Embryonic facial prominence (tissue), 1 donor: ENCODE measurements around the gene HBEGF.

Experiments
- DNase-seq: peaks from one replicate; pipeline ENCODE4 v3.0.0-alpha.2; 2016; ENCODE audit errors: extremely low spot score

The HBEGF gene

GRCh38 chr5:140336388-140336787, 10.0 kb downstream of the HBEGF start:
- no peak for DNase-seq

GRCh38 chr5:140331638-140332037, 14.8 kb downstream of the HBEGF start:
- no peak for DNase-seq

- no peak for DNase-seq
These were observed 16.5 kb downstream of the HBEGF start for GRCh38 chr5:140329739-140330481.

- DNase-seq = no peak
These were observed 18.2 kb downstream of the HBEGF start for GRCh38 chr5:140328036-140328764.

- no peak for DNase-seq
These were observed 18.8 kb downstream of the HBEGF start for GRCh38 chr5:140327589-140327988.

GRCh38 chr5:140325486-140325885, 20.9 kb downstream of the HBEGF start:
- DNase-seq = no peak

GRCh38 chr5:140324617-140325241, 21.7 kb downstream of the HBEGF start:
- no peak for DNase-seq

GRCh38 chr5:140324041-140324600, 22.3 kb downstream of the HBEGF start:
- DNase-seq = no peak

- no peak for DNase-seq
These were observed 23.4 kb downstream of the HBEGF start for GRCh38 chr5:140322751-140323731.

- no peak for DNase-seq
These were observed 24.6 kb downstream of the HBEGF start for GRCh38 chr5:140321796-140322195.

- DNase-seq = no peak
These were observed 26.6 kb downstream of the HBEGF start for GRCh38 chr5:140319833-140320232.

- DNase-seq = no peak
These were observed 27.6 kb downstream of the HBEGF start for GRCh38 chr5:140318792-140319191.

- DNase-seq = no peak
These were observed 28.5 kb downstream of the HBEGF start for GRCh38 chr5:140317859-140318258.

- DNase-seq = no peak
These were observed 33.6 kb downstream of the HBEGF start for GRCh38 chr5:140312791-140313189.

- no peak for DNase-seq
These were observed 34.2 kb downstream of the HBEGF start for GRCh38 chr5:140312067-140312790.

GRCh38 chr5:140311011-140311467, 35.4 kb downstream of the HBEGF start:
- DNase-seq = no peak

GRCh38 chr5:140310434-140310833, 36.0 kb downstream of the HBEGF start:
- no peak for DNase-seq

GRCh38 chr5:140309706-140310249, 36.6 kb downstream of the HBEGF start:
- no peak for DNase-seq

- no peak for DNase-seq
These were observed 40.9 kb downstream of the HBEGF start for GRCh38 chr5:140305471-140305870.

GRCh38 chr5:140303966-140304365, 42.4 kb downstream of the HBEGF start:
- DNase-seq = no peak
